ENCODE results near the gene CNTNAP2.

- TF ChIP-seq CTCF (IDR thresholded peaks at IDR 0.05) (no peak), POLR2A (IDR thresholded peaks at IDR 0.05) (no peak)
These were observed 1315.5 kb downstream of the CNTNAP2 start for GRCh38 chr7:147432079-147432478.

Data from heart left ventricle (tissue), 13 donors.